Left cardiac atrium (tissue), 4 donors: ENCODE measurements around the gene SH3D21. TPM values are rescaled to one million over a fixed set of nuclear protein-coding genes. Genes with fewer than 3 reads are reported as not detected.

Experiments used
- ATAC-seq, 2 donors: fragments of 200-7000 bp; cut with Tn5 transposase; one replicate each; pipeline ENCODE4 v1.9.1; 2020; ENCODE audit warnings: mild to moderate bottlenecking in 2 of 2, moderate library complexity in 2 of 2
- DNase-seq: peaks from one replicate; pipeline ENCODE4 v3.0.0-alpha.2; 2020
- intact Hi-C, 2 donors: fragments of 100-400 bp; cut with DNase I; formaldehyde crosslinking; loops; one replicate each; pipeline versions ENCODE4 v1.14.1 to v1.15.1; 2022 to 2023
- total RNA-seq, 2 donors: library from RNA; stranded (reverse); fragmentation: NEBNext Ultra II Directional; extraction: Animal tissue kit (Norgen Biotek cat#: 25700); gene quantifications; one replicate each; pipeline ENCODE4 v1.2.1, GENCODE V29; 2021
- donor health status: DM: no; HTN: yes; CAD: no.
- donor health status: DM: no; HTN: yes; CAD: no; lungs with severe emphysema.
- donor health status: DM: yes; HTN: yes; CAD: no.
- donor health status: Dilated cardiomyopathy.

The SH3D21 gene
- total RNA-seq, 2 donors from 2014 or later, result 2.5 to 3.0 TPM

DNA sequence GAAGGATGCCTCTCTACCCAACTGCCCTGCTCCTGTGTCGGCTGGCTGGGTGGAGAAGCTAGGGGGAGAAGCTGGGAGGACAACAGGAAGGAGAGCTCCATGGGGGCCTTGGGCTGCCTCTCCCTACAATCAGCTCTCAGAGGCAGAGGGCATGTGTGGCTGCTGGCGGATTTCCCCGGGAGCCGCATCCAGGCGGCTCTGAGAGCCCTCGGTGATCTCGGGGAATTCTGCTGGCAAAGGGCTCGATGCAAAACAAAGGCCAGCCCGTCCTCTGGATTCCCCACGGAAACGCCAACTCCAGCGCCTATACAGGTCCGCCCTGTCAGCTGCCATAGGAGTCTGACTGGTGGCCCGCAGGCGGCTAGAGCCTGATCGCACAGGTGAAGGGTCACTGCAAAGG lies 43.7 kb downstream of the SH3D21 start:
- intact Hi-C loops, result loop anchor here in 1 of 2 donors (10.0 kb wide), 1 partner anchor 65 kb away; no protein-coding TSS in a partner anchor
- DNase-seq (no peak), ATAC-seq (peak; percentile 31 to 54)

DNA sequence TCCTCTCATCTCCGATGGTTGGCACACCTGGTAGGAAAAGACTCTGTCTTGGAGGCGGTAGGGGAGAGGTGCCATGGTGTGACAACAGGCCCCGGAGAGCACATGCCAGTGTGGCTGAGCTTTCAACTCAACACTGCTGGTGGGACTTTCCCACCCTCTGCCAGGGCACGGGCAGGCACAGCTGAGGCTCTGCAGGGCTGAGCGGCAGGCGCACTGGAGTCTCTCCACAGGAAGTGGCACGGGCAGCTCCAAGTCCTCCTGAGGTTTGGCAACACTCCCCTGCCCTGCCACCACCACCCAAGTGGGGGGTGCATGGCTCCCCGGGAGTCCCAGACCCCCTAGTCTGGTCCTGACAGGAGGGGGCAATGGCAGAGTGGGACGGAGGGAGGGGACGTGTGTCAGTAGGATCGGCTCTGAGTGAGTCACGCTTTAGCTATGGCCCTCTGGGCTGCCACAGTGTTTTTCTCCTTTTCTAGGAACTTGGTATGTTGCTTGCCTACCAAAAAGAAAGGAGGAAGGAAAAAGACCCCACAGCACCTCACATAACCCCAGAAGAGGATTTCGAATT lies 44.6 kb downstream of the SH3D21 start:
- DNase-seq (no peak), ATAC-seq (peak; percentile 71 to 87)
- intact Hi-C loops, result no loop called here

DNA sequence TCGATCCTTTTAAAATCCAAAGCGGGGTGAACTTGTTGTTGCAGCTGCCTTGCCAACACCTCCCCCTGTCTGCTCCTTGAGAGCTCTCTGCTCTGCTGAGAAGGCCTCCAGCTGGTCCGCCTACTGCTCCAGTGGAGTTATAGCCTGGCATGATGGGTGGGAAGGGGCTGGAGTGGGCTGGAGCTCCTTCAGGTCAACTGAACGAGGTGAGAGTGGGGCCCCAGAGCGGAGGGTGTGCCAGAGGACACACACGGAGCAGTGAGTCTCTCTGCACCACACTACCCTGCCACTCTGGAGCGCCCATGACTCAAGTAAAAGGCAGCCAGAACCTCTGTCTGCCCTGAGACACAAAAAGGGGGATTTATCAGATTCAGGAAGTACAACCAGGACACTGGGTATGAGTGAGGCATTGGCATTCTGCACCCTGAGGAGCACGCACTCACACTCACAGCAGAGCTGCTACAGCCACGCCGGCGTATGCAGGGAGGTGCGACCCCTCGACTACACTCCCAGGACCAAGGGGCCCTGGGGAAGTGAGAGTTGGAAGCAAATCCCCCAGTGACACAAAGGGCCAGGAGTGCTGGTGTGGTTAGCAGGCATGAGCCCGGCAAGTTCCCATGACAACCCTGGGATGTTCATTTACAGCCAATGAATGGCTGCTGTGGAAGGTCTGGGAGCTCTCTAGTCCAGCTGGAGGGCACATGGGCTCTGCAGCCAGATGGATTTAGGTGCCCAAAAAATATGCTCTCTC lies 45.2 kb downstream of the SH3D21 start:
- no peak for DNase-seq
- peak; percentile 11 to 62 for ATAC-seq
- intact Hi-C loops, result no loop called here

DNA sequence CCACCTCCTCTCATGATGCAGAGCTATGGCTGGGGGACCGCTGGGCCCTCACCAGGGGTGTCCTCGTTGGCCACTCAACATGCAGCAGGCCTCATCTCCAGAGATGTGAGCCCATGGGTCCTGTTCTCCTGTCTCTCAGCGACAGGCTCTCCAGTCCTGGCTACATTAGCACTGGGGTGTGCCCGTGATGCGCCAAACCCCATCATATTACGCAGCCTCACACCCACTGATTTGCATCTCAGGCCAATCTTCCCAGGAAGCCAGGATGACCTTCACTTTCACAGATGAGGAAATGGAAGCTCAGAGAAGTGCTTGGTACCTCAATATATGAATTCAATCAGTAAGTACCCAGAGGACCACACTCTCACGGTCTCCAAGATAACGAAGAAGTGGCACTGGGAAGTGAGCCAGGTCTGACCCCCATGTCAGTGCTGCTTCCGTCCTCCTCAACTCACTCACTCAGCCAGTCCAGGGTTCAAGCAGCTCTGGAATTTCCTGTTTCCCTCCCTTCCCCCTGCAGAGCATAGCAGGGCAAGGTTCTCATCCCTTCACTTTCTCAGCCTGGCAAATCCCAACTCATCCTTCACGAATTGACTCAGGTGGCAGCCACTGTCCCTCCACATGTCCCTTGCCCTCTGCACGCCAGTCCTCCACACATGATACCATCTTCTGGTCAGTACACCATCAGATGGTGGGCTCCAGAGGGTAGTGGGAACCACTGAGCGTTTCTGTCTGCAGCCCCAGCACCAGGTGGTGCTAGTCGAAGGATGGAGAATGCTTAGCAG lies 46.1 kb downstream of the SH3D21 start:
- intact Hi-C loops, result no loop called here
- ATAC-seq (no peak), DNase-seq (no peak)

DNA sequence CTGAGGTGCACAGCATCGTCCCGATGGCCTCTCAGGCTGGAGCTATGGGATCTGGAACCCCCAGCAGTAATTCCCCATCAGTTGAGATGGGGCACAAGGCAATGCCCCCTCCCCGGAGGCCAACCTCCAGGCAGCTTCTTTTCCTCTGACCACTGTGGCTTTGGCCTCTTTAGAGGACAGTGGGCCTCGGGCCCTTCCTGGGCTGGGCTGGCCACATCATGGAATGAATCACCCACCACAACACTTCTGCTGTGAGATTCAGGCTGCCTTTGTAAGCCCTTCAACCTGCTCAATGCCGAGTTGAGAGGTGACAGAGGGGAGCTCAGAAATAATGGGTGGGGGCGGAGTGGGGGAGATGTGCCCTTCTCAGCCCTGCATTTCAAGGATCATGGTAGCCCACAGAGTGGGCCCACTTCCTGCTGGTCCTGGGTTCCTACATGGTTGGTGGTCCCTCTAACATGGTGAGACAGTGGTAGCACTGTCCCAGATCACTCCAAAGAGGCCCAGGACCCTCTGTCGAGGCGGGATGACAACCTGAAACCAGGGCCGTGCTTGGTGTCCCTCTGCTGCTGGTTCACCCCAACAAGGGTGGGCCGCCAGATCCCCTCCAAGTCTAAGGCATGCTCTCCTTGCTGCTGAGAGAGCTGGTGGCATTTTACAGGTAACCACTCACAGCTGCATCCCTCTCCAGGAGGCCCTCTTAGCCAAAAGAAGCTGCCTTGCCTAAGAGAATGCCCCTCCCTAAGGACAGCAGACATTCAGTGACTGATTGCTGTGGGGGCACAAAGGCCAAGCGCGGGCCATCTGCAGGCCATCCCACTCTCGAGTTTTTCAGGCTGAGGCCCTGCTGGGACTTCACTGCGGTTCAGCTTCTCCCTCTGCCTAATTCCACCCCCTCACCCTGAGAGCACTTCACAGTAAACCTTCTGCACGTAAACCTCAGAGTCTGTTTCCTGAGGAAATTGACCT lies 47.0 kb downstream of the SH3D21 start:
- ATAC-seq, result no peak
- no peak for DNase-seq
- intact Hi-C loops, result no loop called here

DNA sequence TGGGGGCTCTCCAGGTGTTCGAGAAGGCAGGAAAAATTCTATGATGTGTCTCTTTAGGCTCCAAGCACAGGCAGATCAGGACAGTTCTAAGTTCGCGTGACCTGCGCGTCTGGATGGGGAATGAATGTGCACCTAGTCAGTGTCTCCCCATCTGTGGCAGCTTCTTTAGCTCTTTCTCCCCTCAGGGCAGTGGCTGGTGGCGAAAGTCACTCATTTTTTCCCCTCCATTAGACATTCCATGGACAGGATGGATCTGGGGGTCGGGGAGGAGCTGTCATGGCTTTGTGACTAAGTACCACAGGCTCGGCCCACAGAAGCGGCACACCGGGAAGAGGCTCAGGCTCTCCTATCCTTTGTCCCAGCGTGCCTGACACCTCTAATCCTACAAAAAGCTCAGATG lies 48.3 kb downstream of the SH3D21 start:
- intact Hi-C loops, result no loop called here
- DNase-seq (no peak), ATAC-seq (no peak)

DNA sequence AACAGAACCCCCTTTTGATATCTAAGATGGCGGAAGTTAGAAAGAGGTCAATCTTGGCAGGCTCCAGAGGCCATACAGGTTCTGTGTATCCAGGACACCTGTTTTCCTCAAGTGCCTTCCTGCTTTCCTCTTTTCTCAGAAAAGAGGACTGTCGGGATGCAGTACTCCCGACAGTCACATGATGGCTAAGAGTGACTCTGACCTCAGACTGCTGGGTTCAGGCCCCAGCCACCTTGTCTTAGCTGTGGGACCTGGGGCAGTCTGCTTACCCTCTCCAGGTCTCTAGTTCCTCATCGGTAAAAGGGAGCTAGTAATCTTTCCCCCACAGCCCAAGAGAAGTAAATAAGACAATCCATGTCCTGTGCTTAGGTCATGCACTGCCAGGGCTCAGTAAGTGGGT lies 49.6 kb downstream of the SH3D21 start:
- no peak for ATAC-seq
- intact Hi-C loops, result no loop called here
- no peak for DNase-seq

DNA sequence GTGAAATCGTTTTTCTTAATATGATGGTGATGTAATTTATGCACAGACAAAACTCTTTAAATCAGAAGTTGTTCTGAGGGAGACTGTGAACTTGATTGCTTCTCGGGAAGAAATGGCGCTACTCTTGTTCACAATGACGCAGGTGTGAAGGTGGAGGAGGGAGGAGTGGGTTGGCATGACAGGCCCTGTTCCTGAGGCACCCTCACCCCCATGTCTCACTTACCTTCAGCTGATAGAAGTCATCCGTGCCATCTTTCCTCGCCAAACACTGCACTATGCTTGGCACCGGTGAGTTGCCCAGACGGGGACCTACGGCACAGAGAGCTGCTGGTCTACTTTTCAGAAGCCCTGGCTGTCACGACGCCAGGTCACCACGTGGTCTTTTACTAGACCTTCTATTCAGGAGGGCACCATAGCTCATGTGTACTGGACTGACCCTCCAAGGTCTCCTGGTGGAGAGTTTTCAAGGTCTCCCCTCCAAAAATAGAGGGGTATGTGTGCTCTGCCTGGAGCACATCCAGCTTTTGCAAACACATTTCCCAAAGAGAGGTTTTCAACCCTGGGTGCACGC lies 52.4 kb downstream of the SH3D21 start:
- ATAC-seq, result no peak
- DNase-seq, result no peak
- intact Hi-C loops, result no loop called here

DNA sequence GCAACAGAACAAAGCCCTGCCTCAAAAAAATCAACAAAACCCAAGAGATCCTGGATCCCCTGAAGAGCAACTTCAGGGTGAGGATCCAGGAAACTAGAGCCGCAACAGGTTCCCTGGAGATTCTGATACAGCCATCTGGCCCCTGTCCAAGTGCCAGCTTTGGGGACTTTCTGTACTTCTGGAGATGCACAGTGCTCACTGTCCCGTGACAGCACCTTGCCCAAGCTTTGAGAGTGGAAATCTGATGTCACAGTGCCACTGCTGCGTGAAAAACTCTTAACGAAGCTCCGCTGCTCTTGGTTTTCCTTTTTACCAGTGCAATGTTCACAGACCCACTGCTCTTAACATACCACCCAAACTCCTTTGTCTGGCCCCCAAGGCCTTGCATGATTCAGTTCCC lies 53.2 kb downstream of the SH3D21 start:
- DNase-seq (no peak), ATAC-seq (no peak)
- intact Hi-C loops, result no loop called here

DNA sequence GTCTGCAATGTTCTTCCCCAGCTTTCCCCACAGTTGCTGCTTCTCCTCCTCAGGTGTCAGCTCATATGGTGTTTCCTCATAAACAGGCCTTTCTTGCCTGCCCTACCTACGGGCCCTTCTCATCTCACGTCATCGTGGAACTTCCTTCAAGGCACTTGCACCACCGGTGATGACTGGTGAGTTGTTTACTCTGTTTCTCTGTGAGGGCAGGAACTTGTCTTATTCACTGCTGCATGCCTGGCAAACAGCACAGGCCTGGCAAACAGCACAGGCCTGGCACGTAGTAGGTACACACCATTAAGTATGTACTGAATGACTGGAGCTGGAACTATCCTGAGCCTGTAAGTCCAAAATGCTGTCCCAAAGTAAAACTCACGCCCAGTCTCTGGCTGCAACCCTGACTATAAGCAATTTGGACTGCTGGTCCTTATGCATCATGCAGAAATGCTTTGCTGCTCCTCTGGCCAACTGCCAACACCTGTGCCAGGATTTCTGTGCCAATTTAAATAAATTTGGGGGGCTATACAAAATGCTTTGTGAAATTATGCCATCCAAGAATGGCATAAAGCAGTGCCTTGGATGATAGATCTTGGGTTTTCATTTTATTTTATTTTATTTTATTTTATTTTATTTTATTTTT lies 53.9 kb downstream of the SH3D21 start:
- no peak for DNase-seq
- no peak for ATAC-seq
- intact Hi-C loops, result no loop called here

DNA sequence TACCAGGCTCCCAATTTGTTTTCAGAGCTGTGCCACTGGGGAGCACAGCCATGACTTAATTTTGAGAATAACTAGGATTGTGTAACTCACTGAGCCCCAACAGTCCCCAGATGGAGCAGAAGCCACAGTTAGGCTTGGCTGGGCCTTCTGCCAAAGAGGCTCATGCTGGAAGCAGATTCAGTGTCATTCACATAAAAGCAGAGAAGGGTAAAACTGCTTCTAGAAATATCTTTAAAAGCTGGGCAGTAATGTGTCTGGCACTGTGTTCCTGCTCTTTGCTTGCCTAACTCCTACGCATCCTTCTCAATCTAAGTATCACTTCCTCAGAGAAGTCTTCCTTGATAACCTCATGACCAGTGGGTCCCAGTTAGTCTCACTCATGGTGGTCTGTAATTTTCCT lies 59.2 kb downstream of the SH3D21 start:
- DNase-seq (peak; percentile 75), ATAC-seq (peak; percentile 26 to 35)
- intact Hi-C loops, result no loop called here

DNA sequence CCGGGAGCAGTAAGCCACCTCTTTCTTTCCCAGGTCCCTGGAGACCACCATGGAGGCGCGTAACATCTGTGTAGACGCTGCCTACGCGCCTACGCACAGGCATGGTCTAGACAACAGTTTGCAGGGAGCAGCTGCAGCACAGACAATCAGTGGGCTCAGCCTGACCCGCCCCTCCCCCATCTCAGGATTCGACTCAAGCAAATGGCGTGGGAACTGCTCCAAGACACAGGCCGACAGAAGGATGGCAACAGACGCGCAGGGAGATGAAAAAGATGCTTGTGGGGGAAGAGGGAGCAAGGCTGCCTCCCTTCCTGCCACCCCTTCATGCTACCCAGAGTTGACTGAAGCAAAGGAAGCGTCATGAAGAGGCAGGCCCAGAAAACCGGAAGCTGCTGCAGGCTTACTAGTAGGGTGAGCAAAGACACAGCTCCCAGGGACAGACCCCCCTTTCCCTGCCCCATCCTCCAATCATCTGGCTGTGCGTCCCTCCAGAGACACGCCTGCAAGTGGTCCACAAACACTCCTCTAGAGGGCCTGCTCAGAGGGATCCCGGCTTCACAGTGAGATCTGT lies 60.0 kb downstream of the SH3D21 start:
- intact Hi-C loops, result no loop called here
- ATAC-seq (peak; percentile 36 to 76), DNase-seq (no peak)

DNA sequence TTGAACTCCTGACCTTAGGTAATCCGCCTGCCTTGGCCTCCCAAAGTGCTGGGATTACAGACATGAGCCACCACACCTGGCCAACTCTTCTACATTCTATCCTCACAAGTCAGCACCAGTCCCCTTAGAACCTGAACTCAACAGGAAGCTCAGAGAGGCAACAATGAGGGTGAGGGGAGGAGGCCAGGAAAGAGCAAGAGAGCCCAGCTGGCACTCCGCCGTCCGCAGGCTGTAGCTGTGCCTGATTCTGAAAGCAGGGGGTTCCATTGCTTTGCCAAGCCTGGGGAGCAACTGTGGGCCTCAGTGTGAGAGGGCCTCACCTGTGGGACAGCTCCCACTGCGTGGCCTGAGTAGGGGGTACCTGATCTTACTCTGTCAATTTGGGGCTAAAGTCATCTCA lies 60.9 kb downstream of the SH3D21 start:
- no peak for ATAC-seq
- intact Hi-C loops, result no loop called here

DNA sequence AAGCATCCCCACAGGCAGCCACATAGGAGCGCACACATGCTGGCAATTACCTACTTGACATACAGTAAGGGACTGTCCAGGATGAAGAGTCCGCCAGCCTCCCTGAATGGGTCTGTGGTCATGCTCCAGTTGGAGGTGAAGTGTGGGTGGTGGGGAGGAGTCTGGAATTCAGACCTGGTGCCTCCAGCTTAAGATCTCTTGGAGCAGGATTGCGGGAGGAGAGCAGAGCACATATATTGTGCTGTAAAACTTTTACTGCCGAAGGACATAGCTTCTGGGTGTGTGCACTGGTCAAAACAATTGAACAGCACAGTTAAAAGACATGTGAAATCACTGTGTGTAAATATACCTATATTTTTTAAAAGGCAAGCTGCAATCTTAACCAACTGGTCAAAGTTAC lies 61.6 kb downstream of the SH3D21 start:
- ATAC-seq (no peak), DNase-seq (no peak)
- intact Hi-C loops, result no loop called here

More for the DNA sequence above, 60.9 kb downstream of the SH3D21 start:
- no peak for DNase-seq

DNA sequence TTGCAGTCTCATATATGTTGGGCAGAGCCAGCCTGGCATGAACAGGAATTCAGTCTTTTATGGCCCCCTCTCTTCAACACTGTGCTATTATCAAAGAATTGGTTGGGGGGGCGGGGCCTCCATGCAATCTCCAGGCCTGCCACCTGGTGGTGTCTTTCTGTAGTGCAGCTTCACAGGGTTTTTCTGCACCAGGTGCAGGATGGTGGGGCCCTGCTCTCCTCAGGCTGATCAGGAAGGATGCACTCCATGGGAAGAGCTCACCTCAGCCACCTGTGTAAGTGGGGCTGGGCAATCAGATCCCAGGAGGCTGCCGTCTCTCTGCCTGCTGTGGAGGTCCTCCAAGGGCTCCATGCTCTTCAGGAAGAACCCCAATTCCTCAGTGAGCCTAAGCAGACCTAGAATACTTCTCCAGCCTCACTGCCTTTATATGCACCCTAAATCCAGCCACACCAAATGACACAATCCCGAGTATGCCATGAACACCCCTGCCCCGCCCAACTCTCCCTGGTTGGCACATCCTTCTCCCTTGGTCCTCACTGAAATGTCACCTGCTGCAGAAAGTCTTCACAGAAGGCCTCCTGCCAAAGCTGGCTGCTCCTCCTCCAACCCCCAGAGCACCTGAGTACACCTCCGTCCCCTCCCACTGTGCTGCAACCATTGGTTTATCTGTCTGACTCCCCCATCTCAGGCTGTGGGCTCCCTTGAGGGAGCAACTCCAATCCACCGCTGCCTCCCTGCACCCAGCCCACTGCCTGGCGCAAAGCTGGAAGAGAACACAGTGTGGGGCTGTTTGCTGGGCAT lies 63.1 kb downstream of the SH3D21 start:
- intact Hi-C loops, result no loop called here
- peak; percentile 1 to 32 for ATAC-seq
- DNase-seq, result peak; percentile 77
